SK-N-SH (cell line): ENCODE results near the gene STAT5B. TPM values are rescaled to one million over a fixed set of nuclear protein-coding genes. Genes with fewer than 3 reads are reported as not detected.

Source experiments
- CTCF ChIA-PET: fragments of 300-600, 350-600 bp; formaldehyde crosslinking; extraction: SDS; loops from one replicate; lab custom pipeline; 2021; lab: Yijun Ruan, JAX
- POLR2A ChIA-PET: fragments of 350-600 bp; sonication (Branson Sonifier 250); formaldehyde crosslinking; extraction: SDS; loops from one replicate; lab custom pipeline; 2020; ENCODE audit warnings: antibody characterized with exemption, inconsistent platforms; lab: Yijun Ruan, JAX
- DNase-seq: peaks from one replicate; pipeline ENCODE4 v3.0.0; 2012
- H2AFZ ChIP-seq: fragments of 200-600 bp; sonication (generic); 2 replicates; pipeline ENCODE4 v1.8.1; 2016; ENCODE audit warnings: antibody characterized with exemption, mild to moderate bottlenecking, low read depth
- H3F3A ChIP-seq: fragments of 200-600 bp; sonication (generic); replicated peaks from 2 replicates; pipeline ENCODE3; 2016; ENCODE audit warnings: antibody characterized with exemption, mild to moderate bottlenecking; ENCODE audit not compliant: insufficient read depth
- H3K27ac ChIP-seq, 2 experiments: fragments of 200-500 bp in 1 of 2; fragments of 200-600 bp in 1 of 2; sonication (Bioruptor generic) in 1 of 2; sonication (generic), shearing (Covaris generic) in 1 of 2; 2 replicates each; pipeline versions ENCODE4 v1.5.1 to v1.6.1; 2014 to 2016; ENCODE audit warnings: low read depth in 2 of 2, inconsistent platforms in 1 of 2, low read length in 1 of 2, mild to moderate bottlenecking in 1 of 2, mixed read lengths in 1 of 2
- H3K27me3 ChIP-seq: fragments of 200-600 bp; sonication (generic), shearing (Covaris generic); 2 replicates; pipeline ENCODE4 v1.6.1; 2016; ENCODE audit warnings: mixed run types; ENCODE audit not compliant: insufficient read depth
- H3K36me3 ChIP-seq, 2 experiments: fragments of 200-500 bp in 1 of 2; fragments of 200-600 bp in 1 of 2; sonication (Bioruptor generic) in 1 of 2; sonication (generic) in 1 of 2; replicated peaks in 1 of 2; 2 replicates each; pipeline versions ENCODE3 to v1.5.1; 2014 to 2016; ENCODE audit warnings: low read length in 1 of 2, mild to moderate bottlenecking in 1 of 2; ENCODE audit not compliant: insufficient read depth in 2 of 2, control insufficient read depth in 1 of 2
- H3K4me1 ChIP-seq, 2 experiments: fragments of 200-500 bp in 1 of 2; fragments of 200-600 bp in 1 of 2; sonication (Bioruptor generic) in 1 of 2; sonication (generic), shearing (Covaris generic) in 1 of 2; 2 replicates each; pipeline versions ENCODE4 v1.5.1 to v1.6.1; 2014 to 2016; ENCODE audit warnings: low read depth in 1 of 2, low read length in 1 of 2, mixed run types in 1 of 2; ENCODE audit not compliant: insufficient read depth in 2 of 2, control insufficient read depth in 1 of 2
- H3K4me2 ChIP-seq: fragments of 200-600 bp; sonication (generic), shearing (Covaris generic); 2 replicates; pipeline ENCODE4 v1.6.1; 2017; ENCODE audit warnings: mixed run types
- H3K4me3 ChIP-seq, 2 experiments: fragments of 200-500 bp in 1 of 2; fragments of 200-600 bp in 1 of 2; sonication (Bioruptor generic) in 1 of 2; sonication (generic), shearing (Covaris generic) in 1 of 2; 2 replicates each; pipeline versions ENCODE4 v1.5.1 to v1.8.1; 2014 to 2016; ENCODE audit warnings: low read depth in 2 of 2, inconsistent platforms in 1 of 2, low read length in 1 of 2, mild to moderate bottlenecking in 1 of 2, mixed read lengths in 1 of 2, moderate library complexity in 1 of 2
- H3K79me2 ChIP-seq: fragments of 200-600 bp; sonication (generic); 2 replicates; pipeline ENCODE4 v1.8.1; 2017; ENCODE audit warnings: mild to moderate bottlenecking; ENCODE audit not compliant: insufficient read depth
- H3K9ac ChIP-seq: fragments of 200-600 bp; sonication (generic); 2 replicates; pipeline ENCODE4 v1.6.1; 2017; ENCODE audit warnings: mixed run types
- H3K9me2 ChIP-seq: fragments of 200-600 bp; sonication (generic); 2 replicates; pipeline ENCODE4 v1.6.1; 2017; ENCODE audit warnings: mixed run types
- H3K9me3 ChIP-seq: fragments of 200-600 bp; sonication (generic); 2 replicates; pipeline ENCODE4 v1.6.1; 2017; ENCODE audit warnings: mixed run types, mild to moderate bottlenecking, moderate library complexity
- H4K20me1 ChIP-seq: fragments of 200-600 bp; sonication (generic); 2 replicates; pipeline ENCODE4 v1.6.1; 2017; ENCODE audit warnings: mild to moderate bottlenecking, mixed run types; ENCODE audit not compliant: insufficient read depth
- EZH2phosphoT487 ChIP-seq: fragments of 200-600 bp; sonication (generic); IDR thresholded peaks from 2 replicates; pipeline ENCODE4 v1.6.1; 2017; ENCODE audit warnings: low read depth, mixed run types, mild to moderate bottlenecking, antibody characterized with exemption, moderate library complexity, borderline replicate concordance
- FOSL2 ChIP-seq: IDR thresholded peaks from 2 replicates; pipeline ENCODE4 v1.4.0; 2012; ENCODE audit warnings: low read depth, mild to moderate bottlenecking, moderate library complexity, borderline replicate concordance
- FOXM1 ChIP-seq: IDR thresholded peaks from 2 replicates; pipeline ENCODE4 v1.4.0; 2012; ENCODE audit warnings: low read depth, mild to moderate bottlenecking
- JUND ChIP-seq: IDR thresholded peaks from 2 replicates; pipeline ENCODE4 v1.4.0; 2012
- MXI1 ChIP-seq: IDR thresholded peaks from 2 replicates; pipeline ENCODE4 v1.6.1; 2012; ENCODE audit warnings: mild to moderate bottlenecking, low read depth, low read length, improper control_type of control experiment
- NFIC ChIP-seq: IDR thresholded peaks from 2 replicates; pipeline ENCODE4 v1.4.0; 2012; ENCODE audit warnings: borderline replicate concordance
- NRF1 ChIP-seq: IDR thresholded peaks from 2 replicates; pipeline ENCODE4 v1.6.1; 2012; ENCODE audit warnings: low read depth, mild to moderate bottlenecking, low read length
- POLR2AphosphoS5 ChIP-seq: IDR thresholded peaks from 2 replicates; pipeline ENCODE4 v1.6.1; 2012; ENCODE audit warnings: low read depth, low read length
- RCOR1 ChIP-seq: fragments of 150-350 bp; IDR thresholded peaks from 2 replicates; pipeline ENCODE4 v1.6.1; 2017; ENCODE audit warnings: antibody characterized with exemption, low read length
- TCF12 ChIP-seq: IDR thresholded peaks from 2 replicates; pipeline ENCODE4 v1.4.0; 2012
- TEAD4 ChIP-seq: IDR thresholded peaks from 2 replicates; pipeline ENCODE4 v1.4.0; 2012; ENCODE audit warnings: mild to moderate bottlenecking, borderline replicate concordance; ENCODE audit not compliant: insufficient read depth
- WGBS: methylation state at CpG from one replicate; pipeline ENCODE4 v1.1.6; 2017; ENCODE audit warnings: low lambda C conversion rate; 5-methylcytosine and 5-hydroxymethylcytosine counted together
- polyA plus RNA-seq, 3 experiments: library from polyadenylated mRNA; depleted of rRNA; stranded (reverse); fragments of >200 nt; gene quantifications; 2 replicates each; pipeline ENCODE4 v1.2.3, GENCODE V29; 2012
- TF ChIP-seq, protein P1 (sequence below): IDR thresholded peaks from 2 replicates; pipeline ENCODE4 v1.4.0; 2012; ENCODE audit warnings: low read depth, borderline replicate concordance
- TF ChIP-seq, protein P2 (sequence below): fragments of 200-600 bp; sonication (generic); IDR thresholded peaks from 2 replicates; pipeline ENCODE4 v1.6.1; 2017; ENCODE audit warnings: antibody characterized with exemption, mild to moderate bottlenecking, moderate library complexity
- TF ChIP-seq, protein P3 (sequence below): IDR thresholded peaks from 2 replicates; pipeline ENCODE4; 2012
- TF ChIP-seq, protein P4 (sequence below): fragments of 150-350 bp; IDR thresholded peaks from 2 replicates; pipeline ENCODE4 v1.6.1; 2016; ENCODE audit warnings: mild to moderate bottlenecking, low read depth, low read length
- TF ChIP-seq, protein P5 (sequence below): IDR thresholded peaks from 2 replicates; pipeline ENCODE4 v1.6.1; 2012; ENCODE audit warnings: mild to moderate bottlenecking, low read depth, low read length, moderate library complexity

STAT5B gene
- polyA plus RNA-seq, 1 of the 3 experiments (the other 2 are of a cell fraction) = 23.6 TPM

DNA sequence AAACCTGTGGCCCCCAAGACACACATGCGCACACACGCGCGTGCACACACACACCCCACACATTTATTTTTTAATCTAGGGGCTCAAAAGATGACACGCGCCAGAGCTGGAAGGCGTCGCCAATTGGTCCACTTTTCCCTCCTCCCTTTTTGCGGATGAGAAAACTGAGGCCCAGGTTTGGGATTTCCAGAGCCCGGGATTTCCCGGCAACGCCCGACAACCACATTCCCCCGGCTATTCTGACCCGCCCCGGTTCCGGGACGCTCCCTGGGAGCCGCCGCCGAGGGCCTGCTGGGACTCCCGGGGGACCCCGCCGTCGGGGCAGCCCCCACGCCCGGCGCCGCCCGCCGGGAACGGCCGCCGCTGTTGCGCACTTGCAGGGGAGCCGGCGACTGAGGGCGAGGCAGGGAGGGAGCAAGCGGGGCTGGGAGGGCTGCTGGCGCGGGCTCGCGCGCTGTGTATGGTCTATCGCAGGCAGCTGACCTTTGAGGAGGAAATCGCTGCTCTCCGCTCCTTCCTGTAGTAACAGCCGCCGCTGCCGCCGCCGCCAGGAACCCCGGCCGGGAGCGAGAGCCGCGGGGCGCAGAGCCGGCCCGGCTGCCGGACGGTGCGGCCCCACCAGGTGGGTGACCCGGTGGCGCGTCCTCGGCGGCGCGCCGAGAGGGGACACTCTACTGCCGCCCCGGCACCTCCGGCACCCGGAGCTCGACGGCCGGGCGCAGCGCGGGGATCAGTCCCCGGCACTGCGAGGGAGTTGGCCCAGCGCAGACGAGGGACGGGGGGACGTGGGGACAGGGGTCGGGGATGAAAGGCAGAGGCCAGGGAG lies 12.0 kb upstream of the STAT5B start, which contains the start of gene STAT5A:
Gene STAT5A, plus strand, starts transcription at position 522 of the 826 bp plus-strand sequence. CDS start 914 bp downstream, outside the sequence.
- H3K4me2 ChIP-seq = peak within 1 kb of the TSS; percentile 65
- H3K4me1 ChIP-seq = peaks cover 0 to 12% of the 10 kb centered on the region in 2 experiments; a peak in 1 of 4 replicates
- no peak within 1 kb of the TSS for H3K27ac ChIP-seq
- ChIA-PET CTCF (interaction anchor here (0.6 to 1.9 kb wide), 2 partner anchors 18 to 227 kb away, joined by 3 to 5 read pairs; no protein-coding TSS in a partner anchor), POLR2A (interaction anchor here (0.9 kb wide), 1 partner anchor 9 kb away, joined by 3 read pairs; no protein-coding TSS in a partner anchor)
- peak within 1 kb of the TSS; percentile 40 to 58 for H3K4me3 ChIP-seq
- no peaks in the 10 kb centered on the region for H3K36me3 ChIP-seq
- peak within 1 kb of the TSS; percentile 90; the same call in 1 of the 2 replicates for H2AFZ ChIP-seq
- H4K20me1 ChIP-seq = no peaks in the 10 kb centered on the region
- TF ChIP-seq NRF1 = no peak
- no peak for TF ChIP-seq TEAD4
- TF ChIP-seq NFIC = no peak
- TF ChIP-seq, protein P1, sequence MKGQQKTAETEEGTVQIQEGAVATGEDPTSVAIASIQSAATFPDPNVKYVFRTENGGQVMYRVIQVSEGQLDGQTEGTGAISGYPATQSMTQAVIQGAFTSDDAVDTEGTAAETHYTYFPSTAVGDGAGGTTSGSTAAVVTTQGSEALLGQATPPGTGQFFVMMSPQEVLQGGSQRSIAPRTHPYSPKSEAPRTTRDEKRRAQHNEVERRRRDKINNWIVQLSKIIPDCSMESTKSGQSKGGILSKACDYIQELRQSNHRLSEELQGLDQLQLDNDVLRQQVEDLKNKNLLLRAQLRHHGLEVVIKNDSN = peak; percentile 52; the same call in 1 of the 2 replicates
- TF ChIP-seq POLR2AphosphoS5 = no peak
- no peak for TF ChIP-seq JUND
- no peak for TF ChIP-seq EZH2phosphoT487
- TF ChIP-seq, protein P2, sequence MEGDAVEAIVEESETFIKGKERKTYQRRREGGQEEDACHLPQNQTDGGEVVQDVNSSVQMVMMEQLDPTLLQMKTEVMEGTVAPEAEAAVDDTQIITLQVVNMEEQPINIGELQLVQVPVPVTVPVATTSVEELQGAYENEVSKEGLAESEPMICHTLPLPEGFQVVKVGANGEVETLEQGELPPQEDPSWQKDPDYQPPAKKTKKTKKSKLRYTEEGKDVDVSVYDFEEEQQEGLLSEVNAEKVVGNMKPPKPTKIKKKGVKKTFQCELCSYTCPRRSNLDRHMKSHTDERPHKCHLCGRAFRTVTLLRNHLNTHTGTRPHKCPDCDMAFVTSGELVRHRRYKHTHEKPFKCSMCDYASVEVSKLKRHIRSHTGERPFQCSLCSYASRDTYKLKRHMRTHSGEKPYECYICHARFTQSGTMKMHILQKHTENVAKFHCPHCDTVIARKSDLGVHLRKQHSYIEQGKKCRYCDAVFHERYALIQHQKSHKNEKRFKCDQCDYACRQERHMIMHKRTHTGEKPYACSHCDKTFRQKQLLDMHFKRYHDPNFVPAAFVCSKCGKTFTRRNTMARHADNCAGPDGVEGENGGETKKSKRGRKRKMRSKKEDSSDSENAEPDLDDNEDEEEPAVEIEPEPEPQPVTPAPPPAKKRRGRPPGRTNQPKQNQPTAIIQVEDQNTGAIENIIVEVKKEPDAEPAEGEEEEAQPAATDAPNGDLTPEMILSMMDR = no peak
- H3K9ac ChIP-seq = peak within 1 kb of the TSS; percentile 33; the same call in 1 of the 2 replicates
- no peaks in the 10 kb centered on the region for H3K9me2 ChIP-seq
- no peaks in the 10 kb centered on the region for H3K79me2 ChIP-seq
- 56% methylated on average over 31 of the region's 88 CpGs for WGBS
- no peaks in the 10 kb centered on the region for H3K9me3 ChIP-seq
- peaks cover 4% of the 10 kb centered on the region for H3F3A ChIP-seq
- DNase-seq = peak; percentile 90
- no peaks in the 10 kb centered on the region for H3K27me3 ChIP-seq

DNA sequence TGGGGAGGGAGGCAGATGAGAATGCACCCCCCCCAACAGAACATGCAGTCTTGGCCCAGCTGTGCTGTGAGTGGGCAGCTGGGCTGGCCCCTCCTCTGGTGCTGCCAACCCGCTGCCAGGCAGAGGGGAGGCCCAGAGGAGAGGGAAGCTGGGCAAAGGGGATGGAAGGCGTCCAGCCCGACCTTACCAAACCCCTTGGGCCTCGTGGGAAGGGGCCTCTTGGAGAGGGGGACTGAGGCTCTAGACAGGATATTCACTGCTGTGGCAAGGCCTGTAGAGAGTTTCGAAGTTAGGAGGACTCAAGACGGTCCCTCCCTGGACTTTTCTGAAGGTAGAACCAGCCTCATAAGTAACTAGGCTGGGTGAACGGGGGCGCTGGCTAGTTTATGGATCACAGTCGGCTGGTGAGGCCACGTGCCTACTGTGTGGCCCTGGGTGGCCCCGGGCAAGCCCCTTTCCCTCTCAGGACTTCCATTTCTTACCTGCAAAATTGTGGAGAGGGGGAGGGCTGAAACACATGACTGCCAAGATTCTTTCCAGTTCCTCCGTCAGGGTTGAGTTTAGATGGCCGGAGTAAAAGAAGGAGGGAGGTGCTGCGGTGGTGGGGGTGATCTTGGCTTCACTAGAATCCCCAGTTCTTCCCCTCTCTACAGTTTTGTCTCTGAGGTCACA lies 11.2 kb upstream of the STAT5B start:
- no peak overlapping the region; the same call in 1 of the 2 replicates for H2AFZ ChIP-seq
- H3K9me2 ChIP-seq = no peaks in the 10 kb centered on the region
- DNase-seq = peak; percentile 41
- peaks cover 4% of the 10 kb centered on the region for H3F3A ChIP-seq
- no peaks in the 10 kb centered on the region for H4K20me1 ChIP-seq
- H3K36me3 ChIP-seq = no peaks in the 10 kb centered on the region
- H3K9ac ChIP-seq = no peak overlapping the region
- 96% methylated on average over 10 of the region's 14 CpGs for WGBS
- H3K9me3 ChIP-seq = no peaks in the 10 kb centered on the region
- no peaks in the 10 kb centered on the region for H3K27me3 ChIP-seq
- H3K27ac ChIP-seq = no peak overlapping the region
- CTCF ChIA-PET = no interaction called here
- peaks cover 0 to 18% of the 10 kb centered on the region in 2 experiments; a peak in 1 of 4 replicates for H3K4me1 ChIP-seq
- POLR2A ChIA-PET = interaction anchor here (0.9 kb wide), 1 partner anchor 8 kb away, joined by 3 read pairs; no protein-coding TSS in a partner anchor
- H3K79me2 ChIP-seq = no peaks in the 10 kb centered on the region
- H3K4me2 ChIP-seq = peak overlapping the region; percentile 65
- no peak overlapping the region; a peak in 1 of 4 replicates for H3K4me3 ChIP-seq
- TF ChIP-seq TCF12 (no peak), FOXM1 (no peak), MXI1 (no peak), RCOR1 (no peak), TEAD4 (no peak), FOSL2 (no peak)
- TF ChIP-seq, protein P3, sequence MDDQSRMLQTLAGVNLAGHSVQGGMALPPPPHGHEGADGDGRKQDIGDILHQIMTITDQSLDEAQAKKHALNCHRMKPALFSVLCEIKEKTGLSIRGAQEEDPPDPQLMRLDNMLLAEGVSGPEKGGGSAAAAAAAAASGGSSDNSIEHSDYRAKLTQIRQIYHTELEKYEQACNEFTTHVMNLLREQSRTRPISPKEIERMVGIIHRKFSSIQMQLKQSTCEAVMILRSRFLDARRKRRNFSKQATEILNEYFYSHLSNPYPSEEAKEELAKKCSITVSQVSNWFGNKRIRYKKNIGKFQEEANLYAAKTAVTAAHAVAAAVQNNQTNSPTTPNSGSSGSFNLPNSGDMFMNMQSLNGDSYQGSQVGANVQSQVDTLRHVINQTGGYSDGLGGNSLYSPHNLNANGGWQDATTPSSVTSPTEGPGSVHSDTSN = no peak
- TF ChIP-seq, protein P4, sequence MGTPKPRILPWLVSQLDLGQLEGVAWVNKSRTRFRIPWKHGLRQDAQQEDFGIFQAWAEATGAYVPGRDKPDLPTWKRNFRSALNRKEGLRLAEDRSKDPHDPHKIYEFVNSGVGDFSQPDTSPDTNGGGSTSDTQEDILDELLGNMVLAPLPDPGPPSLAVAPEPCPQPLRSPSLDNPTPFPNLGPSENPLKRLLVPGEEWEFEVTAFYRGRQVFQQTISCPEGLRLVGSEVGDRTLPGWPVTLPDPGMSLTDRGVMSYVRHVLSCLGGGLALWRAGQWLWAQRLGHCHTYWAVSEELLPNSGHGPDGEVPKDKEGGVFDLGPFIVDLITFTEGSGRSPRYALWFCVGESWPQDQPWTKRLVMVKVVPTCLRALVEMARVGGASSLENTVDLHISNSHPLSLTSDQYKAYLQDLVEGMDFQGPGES = no peak
- TF ChIP-seq, protein P5, sequence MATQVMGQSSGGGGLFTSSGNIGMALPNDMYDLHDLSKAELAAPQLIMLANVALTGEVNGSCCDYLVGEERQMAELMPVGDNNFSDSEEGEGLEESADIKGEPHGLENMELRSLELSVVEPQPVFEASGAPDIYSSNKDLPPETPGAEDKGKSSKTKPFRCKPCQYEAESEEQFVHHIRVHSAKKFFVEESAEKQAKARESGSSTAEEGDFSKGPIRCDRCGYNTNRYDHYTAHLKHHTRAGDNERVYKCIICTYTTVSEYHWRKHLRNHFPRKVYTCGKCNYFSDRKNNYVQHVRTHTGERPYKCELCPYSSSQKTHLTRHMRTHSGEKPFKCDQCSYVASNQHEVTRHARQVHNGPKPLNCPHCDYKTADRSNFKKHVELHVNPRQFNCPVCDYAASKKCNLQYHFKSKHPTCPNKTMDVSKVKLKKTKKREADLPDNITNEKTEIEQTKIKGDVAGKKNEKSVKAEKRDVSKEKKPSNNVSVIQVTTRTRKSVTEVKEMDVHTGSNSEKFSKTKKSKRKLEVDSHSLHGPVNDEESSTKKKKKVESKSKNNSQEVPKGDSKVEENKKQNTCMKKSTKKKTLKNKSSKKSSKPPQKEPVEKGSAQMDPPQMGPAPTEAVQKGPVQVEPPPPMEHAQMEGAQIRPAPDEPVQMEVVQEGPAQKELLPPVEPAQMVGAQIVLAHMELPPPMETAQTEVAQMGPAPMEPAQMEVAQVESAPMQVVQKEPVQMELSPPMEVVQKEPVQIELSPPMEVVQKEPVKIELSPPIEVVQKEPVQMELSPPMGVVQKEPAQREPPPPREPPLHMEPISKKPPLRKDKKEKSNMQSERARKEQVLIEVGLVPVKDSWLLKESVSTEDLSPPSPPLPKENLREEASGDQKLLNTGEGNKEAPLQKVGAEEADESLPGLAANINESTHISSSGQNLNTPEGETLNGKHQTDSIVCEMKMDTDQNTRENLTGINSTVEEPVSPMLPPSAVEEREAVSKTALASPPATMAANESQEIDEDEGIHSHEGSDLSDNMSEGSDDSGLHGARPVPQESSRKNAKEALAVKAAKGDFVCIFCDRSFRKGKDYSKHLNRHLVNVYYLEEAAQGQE = no peak
